GM12872 (cell line): Measurements from ENCODE around the gene MTARC2.

Experiments used
- TF ChIP-seq, protein P1 (sequence below): IDR thresholded peaks from 3 replicates; pipeline ENCODE4 v1.5.1; 2011; ENCODE audit warnings: low read depth, mild to moderate bottlenecking, low read length, moderate library complexity; ENCODE audit not compliant: insufficient read depth

MTARC2 gene

DNA sequence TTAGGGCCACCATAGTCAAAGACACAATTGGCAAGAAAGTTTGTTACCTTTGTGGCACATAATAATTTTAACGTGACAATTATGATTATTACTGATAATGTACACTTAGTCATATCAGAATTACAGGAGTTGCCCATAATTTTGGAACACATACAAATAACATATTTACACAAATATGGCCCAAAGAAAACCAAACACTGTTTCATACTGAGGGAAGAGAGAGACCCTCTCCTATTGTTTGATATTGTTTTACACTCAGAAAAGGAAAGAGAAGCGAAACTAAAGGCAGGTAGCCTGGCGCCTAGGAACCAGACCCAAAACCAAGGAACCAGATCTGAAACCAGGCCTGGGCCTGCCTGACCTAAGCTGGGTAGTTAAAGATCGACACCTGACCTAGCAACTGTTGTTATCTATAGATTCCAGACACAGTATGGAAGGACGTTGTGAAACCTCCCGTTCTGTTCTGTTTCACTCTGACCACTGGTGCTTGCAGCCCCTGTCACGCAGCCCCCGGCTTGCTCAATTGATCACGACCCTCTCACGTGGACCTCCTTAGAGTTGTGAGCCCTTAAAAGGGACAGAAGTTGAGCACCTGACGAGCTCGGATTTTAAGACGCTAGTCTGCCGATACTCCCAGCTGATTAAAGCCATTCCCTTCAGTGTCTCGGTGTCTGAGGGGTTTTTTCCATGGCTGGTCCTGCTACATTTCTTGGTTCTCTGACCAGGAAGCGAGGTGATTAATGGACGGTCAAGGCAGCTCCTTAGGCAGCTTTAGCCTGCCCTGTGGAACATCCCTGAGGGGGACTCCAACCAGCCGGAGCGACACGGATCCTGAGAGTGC lies 30.1 kb upstream of the MTARC2 start:
- TF ChIP-seq, protein P1, sequence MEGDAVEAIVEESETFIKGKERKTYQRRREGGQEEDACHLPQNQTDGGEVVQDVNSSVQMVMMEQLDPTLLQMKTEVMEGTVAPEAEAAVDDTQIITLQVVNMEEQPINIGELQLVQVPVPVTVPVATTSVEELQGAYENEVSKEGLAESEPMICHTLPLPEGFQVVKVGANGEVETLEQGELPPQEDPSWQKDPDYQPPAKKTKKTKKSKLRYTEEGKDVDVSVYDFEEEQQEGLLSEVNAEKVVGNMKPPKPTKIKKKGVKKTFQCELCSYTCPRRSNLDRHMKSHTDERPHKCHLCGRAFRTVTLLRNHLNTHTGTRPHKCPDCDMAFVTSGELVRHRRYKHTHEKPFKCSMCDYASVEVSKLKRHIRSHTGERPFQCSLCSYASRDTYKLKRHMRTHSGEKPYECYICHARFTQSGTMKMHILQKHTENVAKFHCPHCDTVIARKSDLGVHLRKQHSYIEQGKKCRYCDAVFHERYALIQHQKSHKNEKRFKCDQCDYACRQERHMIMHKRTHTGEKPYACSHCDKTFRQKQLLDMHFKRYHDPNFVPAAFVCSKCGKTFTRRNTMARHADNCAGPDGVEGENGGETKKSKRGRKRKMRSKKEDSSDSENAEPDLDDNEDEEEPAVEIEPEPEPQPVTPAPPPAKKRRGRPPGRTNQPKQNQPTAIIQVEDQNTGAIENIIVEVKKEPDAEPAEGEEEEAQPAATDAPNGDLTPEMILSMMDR: no peak

DNA sequence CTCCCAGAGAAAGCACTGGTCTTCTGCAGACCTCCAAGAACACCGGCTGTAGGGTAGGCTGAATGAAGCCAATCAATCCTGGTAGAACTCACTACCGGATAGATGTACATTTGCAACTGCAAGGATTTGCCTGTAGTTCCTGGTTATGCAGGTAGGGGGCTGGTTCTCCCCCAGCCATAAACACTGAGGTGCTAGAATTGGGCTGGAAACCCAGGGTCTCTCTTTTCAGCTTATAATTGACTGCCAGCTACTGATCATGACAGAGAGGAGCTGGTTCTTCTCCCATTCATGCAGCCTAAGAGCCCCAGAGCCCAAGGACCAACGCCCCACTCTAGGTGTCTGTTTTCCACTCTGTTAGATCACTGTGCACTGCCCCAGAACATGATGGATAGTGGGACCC lies 21.5 kb upstream of the MTARC2 start:
- TF ChIP-seq, protein P1: peak; percentile 61

DNA sequence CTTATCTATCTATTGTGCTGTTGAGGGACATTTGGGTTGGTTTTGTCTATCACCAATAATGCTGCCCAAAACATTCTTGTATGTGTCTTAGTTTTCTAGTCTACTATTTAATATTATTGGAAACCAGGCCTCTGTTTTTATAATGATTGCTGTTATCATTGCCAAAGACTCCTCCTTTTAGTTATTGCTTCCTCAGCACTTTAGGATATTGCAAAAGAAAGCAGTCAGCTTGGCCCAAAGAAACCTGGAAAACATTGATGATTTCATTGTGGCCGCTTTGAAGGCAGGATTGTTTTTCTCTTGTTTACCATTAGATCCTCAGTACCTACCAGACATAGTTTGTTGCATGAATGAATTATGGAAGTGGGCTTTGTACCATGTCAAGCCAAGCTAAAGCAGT lies 20.6 kb upstream of the MTARC2 start:
- TF ChIP-seq, protein P1: no peak

DNA sequence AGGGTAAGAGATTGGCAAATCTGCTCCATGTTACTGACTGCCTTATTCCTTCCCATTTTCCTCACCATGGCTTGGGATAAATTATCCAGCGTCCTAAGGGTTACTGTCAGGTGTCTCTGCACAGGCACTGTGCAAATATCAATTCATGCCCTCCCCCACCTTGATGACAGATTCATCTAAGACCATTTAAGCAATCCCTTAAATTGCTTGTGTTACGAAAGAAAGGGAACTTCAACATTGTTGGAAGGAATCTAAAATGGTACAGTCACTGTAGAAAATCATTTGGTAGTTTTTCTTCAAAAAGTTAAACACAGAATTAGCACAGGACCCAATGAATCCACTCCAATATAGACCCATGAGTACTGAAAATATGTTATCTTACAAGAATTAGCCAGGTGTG lies 17.6 kb upstream of the MTARC2 start:
- TF ChIP-seq, protein P1: no peak

DNA sequence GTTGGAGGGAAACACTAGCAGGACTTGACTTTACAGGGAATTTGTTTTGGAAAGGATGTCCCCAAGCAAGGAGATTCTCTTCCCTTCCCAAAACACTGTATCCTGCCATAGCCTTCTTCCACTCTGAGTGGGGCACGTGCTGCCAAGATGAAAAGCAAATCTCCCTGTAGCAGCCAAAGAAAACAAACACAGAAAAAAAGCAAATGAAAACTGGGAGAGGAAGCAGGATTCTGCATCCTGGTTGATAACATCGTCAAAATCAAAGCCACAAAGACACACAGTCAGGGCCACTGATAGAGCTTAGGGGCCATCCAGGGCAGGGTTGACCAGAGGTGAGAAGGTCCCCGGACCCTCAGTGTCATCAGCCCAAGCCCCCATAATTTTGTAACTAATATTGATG lies 16.0 kb upstream of the MTARC2 start:
- TF ChIP-seq, protein P1: no peak

DNA sequence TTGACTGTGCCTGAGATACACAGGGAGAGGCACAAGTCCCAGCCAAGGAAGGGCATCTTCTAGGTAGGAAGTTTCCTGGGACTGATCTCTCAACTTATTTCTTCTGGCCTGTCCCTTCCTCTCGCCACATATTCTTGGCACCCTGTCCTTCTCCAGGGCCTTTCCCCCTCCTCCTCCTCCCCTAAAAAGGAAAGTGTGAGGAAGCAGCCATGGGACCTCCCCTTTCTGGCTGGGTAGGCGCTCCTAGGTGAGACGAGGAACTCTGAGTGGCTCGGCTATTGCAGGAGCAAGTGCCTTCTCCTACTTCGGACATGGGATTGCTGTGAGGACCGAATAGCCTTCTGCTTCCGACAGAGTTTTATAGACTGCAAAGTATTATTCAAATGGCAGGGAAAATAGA lies 15.5 kb upstream of the MTARC2 start:
- TF ChIP-seq, protein P1: no peak

DNA sequence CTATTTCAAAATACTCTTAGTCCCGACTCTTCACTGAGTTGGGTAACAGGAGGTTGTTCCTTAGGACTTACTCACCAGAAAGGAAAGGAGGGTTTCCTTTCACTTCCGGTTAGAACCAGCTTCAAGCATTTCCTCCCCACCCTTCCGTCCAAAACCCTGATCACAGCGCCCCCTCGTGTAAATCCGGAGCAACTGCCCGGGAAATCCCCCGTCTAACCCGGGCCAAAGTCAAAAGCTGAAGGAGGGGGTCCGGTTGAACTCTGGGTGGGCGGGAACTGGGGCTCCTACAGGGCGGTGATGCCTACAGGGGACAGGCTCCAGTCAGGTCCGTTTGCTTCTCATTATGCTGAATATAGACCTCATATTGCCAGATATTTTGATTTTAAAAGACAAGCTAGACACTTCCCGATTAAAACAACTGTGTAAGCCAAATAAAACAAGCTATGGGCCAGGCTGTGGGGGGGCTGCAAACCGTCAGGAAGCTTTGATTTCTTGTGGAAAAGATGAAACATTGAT lies 15.0 kb upstream of the MTARC2 start:
- TF ChIP-seq, protein P1: peak; percentile 83
